ENCODE measurements around the gene LAX1.

- no peak for TF ChIP-seq CTCF (conservative IDR thresholded peaks at IDR 0.05)
- no peak for TF ChIP-seq ZFX (IDR thresholded peaks at IDR 0.05)
These were observed 10.5 kb upstream of the LAX1 start for GRCh38 chr1:203754455-203754864.

All from C4-2B (cell line).